GM12878 (cell line): ENCODE data around the gene TMED7. TPM values are rescaled to one million over a fixed set of nuclear protein-coding genes. Genes with fewer than 3 reads are reported as not detected.

ENCODE experiments used
- ATAC-seq: fragments of 200-7000 bp; cut with Tn5 transposase; 3 replicates; pipeline ENCODE4 v1.9.1; 2020; ENCODE audit warnings: mild to moderate bottlenecking, moderate library complexity
- BruUV-seq: library from RNA; stranded (reverse); fragments of 400-500 nt; replicated peaks from 2 replicates; lab custom pipeline; 2021; lab: Mats Ljungman, UMichigan
- CTCF ChIA-PET: fragments of 300-600 bp; sonication (Branson Sonifier 250); formaldehyde crosslinking; extraction: SDS; loops from one replicate; lab custom pipeline; 2021; ENCODE audit warnings: inconsistent platforms; lab: Yijun Ruan, JAX
- POLR2A ChIA-PET: fragments of 350-600 bp; formaldehyde crosslinking; extraction: SDS; loops from one replicate; lab custom pipeline; 2021; ENCODE audit warnings: inconsistent platforms; lab: Charles Lee
- RAD21 ChIA-PET: fragments of 300-600 bp; sonication (Branson Sonifier 250); formaldehyde crosslinking; loops from one replicate; lab custom pipeline; 2023; ENCODE audit warnings: antibody characterized with exemption; ENCODE audit not compliant: unreplicated experiment; lab: Charles Lee
- SMC1A ChIA-PET: fragments of 300-600 bp; sonication (Branson Sonifier 250); formaldehyde crosslinking; loops from one replicate; lab custom pipeline; 2023; ENCODE audit not compliant: unreplicated experiment, uncharacterized antibody; lab: Charles Lee
- DNase-seq: peaks from one replicate; pipeline ENCODE4 v3.0.0-alpha.2; 2011; ENCODE audit warnings: low read depth, low spot score
- FAIRE-seq: peaks from 3 replicates; lab custom pipeline; 2011; peaks lifted over from hg19 to GRCh38; lab: Jason Lieb, UNC
- H2AFZ ChIP-seq: 2 replicates; pipeline ENCODE4 v1.6.0; 2011; ENCODE audit warnings: low read depth, low read length, control low read depth; ENCODE audit not compliant: control insufficient read depth
- H3K27ac ChIP-seq: 2 replicates; pipeline ENCODE4 v1.5.1; 2011; ENCODE audit warnings: control low read depth; ENCODE audit not compliant: control insufficient read depth, insufficient read depth
- H3K27me3 ChIP-seq, 2 experiments: replicated peaks in 1 of 2; 2 replicates each; pipeline versions ENCODE4 v1.6.0 to v1.6.1; 2011; ENCODE audit warnings: low read length in 1 of 2; ENCODE audit not compliant: control insufficient read depth in 2 of 2, insufficient read depth in 2 of 2
- H3K36me3 ChIP-seq, 2 experiments: 2 replicates each; pipeline ENCODE4 v1.5.1; 2011; ENCODE audit warnings: low read length in 1 of 2; ENCODE audit not compliant: control insufficient read depth in 2 of 2, insufficient read depth in 2 of 2
- H3K4me1 ChIP-seq: 2 replicates; pipeline ENCODE4 v1.6.1; 2011; ENCODE audit warnings: mild to moderate bottlenecking, low read length, moderate library complexity, mixed read lengths; ENCODE audit not compliant: control insufficient read depth, insufficient read depth
- H3K4me2 ChIP-seq: 2 replicates; pipeline ENCODE4 v1.6.0; 2011; ENCODE audit warnings: control low read depth; ENCODE audit not compliant: control insufficient read depth, insufficient read depth
- H3K4me3 ChIP-seq: fragments of 200-600 bp; sonication (generic); 2 replicates; pipeline ENCODE4 v1.5.1; 2016
- H3K79me2 ChIP-seq: 2 replicates; pipeline ENCODE4 v1.6.0; 2011; ENCODE audit warnings: low read length; ENCODE audit not compliant: control insufficient read depth, insufficient read depth
- H3K9ac ChIP-seq: 2 replicates; pipeline ENCODE4 v1.8.0; 2011; ENCODE audit warnings: low read length, control low read depth, mixed read lengths; ENCODE audit not compliant: control insufficient read depth, insufficient read depth
- H3K9me3 ChIP-seq: replicated peaks from 3 replicates; pipeline ENCODE4 v1.5.1; 2011; ENCODE audit warnings: mild to moderate bottlenecking, low read length; ENCODE audit not compliant: control insufficient read depth, insufficient read depth
- H4K20me1 ChIP-seq: 2 replicates; pipeline ENCODE4 v1.6.0; 2011; ENCODE audit not compliant: control insufficient read depth, insufficient read depth
- BACH1 ChIP-seq: fragments of 450-650 bp; IDR thresholded peaks from 2 replicates; pipeline ENCODE4 v1.6.1; 2017; ENCODE audit warnings: mild to moderate bottlenecking, borderline replicate concordance
- BCL3 ChIP-seq: IDR thresholded peaks from 2 replicates; pipeline ENCODE4 v1.6.1; 2011; ENCODE audit warnings: borderline replicate concordance, low read depth, mild to moderate bottlenecking, moderate library complexity, low read length; ENCODE audit not compliant: insufficient read depth, poor library complexity, severe bottlenecking
- ELK1 ChIP-seq: IDR thresholded peaks from 2 replicates; pipeline ENCODE4 v1.6.1; 2012; ENCODE audit warnings: low read depth, low read length, improper control_type of control experiment
- MYC ChIP-seq: IDR thresholded peaks from 2 replicates; pipeline ENCODE4 v1.6.1; 2011; ENCODE audit warnings: mild to moderate bottlenecking, low read length, moderate library complexity, inconsistent platforms; ENCODE audit not compliant: insufficient read depth, insufficient replicate concordance, insufficient read length, severe bottlenecking
- PBX3 ChIP-seq: IDR thresholded peaks from 2 replicates; pipeline ENCODE4 v1.6.1; 2011; ENCODE audit warnings: mild to moderate bottlenecking, low read depth, low read length, moderate library complexity; ENCODE audit not compliant: insufficient replicate concordance
- PML ChIP-seq: IDR thresholded peaks from 2 replicates; pipeline ENCODE4 v1.6.1; 2012; ENCODE audit warnings: low read length, inconsistent platforms
- SIN3A ChIP-seq: IDR thresholded peaks from 2 replicates; pipeline ENCODE4 v1.6.1; 2012; ENCODE audit warnings: low read depth, low read length, improper control_type of control experiment
- SREBF1 ChIP-seq: IDR thresholded peaks from 2 replicates; pipeline ENCODE4 v1.6.1; 2012; ENCODE audit warnings: mild to moderate bottlenecking, low read length
- STAT1 ChIP-seq: fragments of 450-650 bp; conservative IDR thresholded peaks from 2 replicates; pipeline ENCODE4 v1.6.1; 2014; ENCODE audit warnings: antibody characterized with exemption, mild to moderate bottlenecking
- TCF3 ChIP-seq: IDR thresholded peaks from 2 replicates; pipeline ENCODE4 v1.6.1; 2012; ENCODE audit warnings: low read depth, mild to moderate bottlenecking, low read length, borderline replicate concordance; ENCODE audit not compliant: insufficient read depth
- ZNF274 ChIP-seq: IDR thresholded peaks from one replicate; pipeline ENCODE4 v1.8.0; 2011; ENCODE audit not compliant: insufficient read length, insufficient read depth
- ZSCAN29 ChIP-seq: fragments of 450-650 bp; IDR thresholded peaks from 2 replicates; pipeline ENCODE4 v1.6.1; 2017; ENCODE audit warnings: mild to moderate bottlenecking, moderate library complexity
- WGBS: methylation state at CpG from one replicate; pipeline ENCODE4 v1.1.6; 2016; ENCODE audit warnings: low lambda C conversion rate; ENCODE audit not compliant: insufficient replicate concordance, insufficient coverage; ENCODE audit errors: missing lambda C conversion rate; 5-methylcytosine and 5-hydroxymethylcytosine counted together
- in situ Hi-C: fragments of 300-500 bp; cut with MboI; formaldehyde crosslinking; loops from 9 replicates; pipeline ENCODE4 v1.14.3; 2018; ENCODE audit warnings: mixed read lengths
- intact Hi-C: fragments of 100-400 bp; cut with micrococcal nuclease; formaldehyde crosslinking; loops from one replicate; pipeline ENCODE4 v1.14.2; 2022; ENCODE audit not compliant: unreplicated experiment
- polyA plus RNA-seq, 11 experiments: library from polyadenylated mRNA; depleted of rRNA in 4 of 11; unstranded in 6 of 11; stranded (reverse) in 5 of 11; fragments of >200 nt; fragmentation: Nextera tagmentation in 4 of 11; fragmentation: Illumina TruSeq in 1 of 11; extraction: Ambion mirVana in 4 of 11; extraction: Trizol in 1 of 11; gene quantifications; 1 replicate in 1 of 11; 2 replicates in 10 of 11; pipeline versions ENCODE4 v1.2.1 to v1.2.3, GENCODE V29; 2011 to 2016; ENCODE audit warnings: inconsistent platforms in 2 of 11, missing spikeins in 2 of 11, low read depth in 1 of 11
- total RNA-seq, 4 experiments: library from RNA; depleted of rRNA in 3 of 4; stranded (reverse); fragments of >200 nt in 3 of 4; fragmentation: Illumina TruSeq in 1 of 4; extraction: Trizol in 1 of 4; gene quantifications; 2 replicates each; pipeline versions ENCODE4 v1.2.1 to v1.2.3, GENCODE V29; 2013 to 2021
- TF ChIP-seq, protein P1 (sequence below): fragments of 450-650 bp; IDR thresholded peaks from 2 replicates; pipeline ENCODE4 v1.6.1; 2016; ENCODE audit warnings: mild to moderate bottlenecking, moderate library complexity, borderline replicate concordance

TMED7 gene
- total and polyA plus RNA-seq, 10 of the 15 experiments (the other 5 are each of a cell fraction or from before 2014, with no cell fraction given): 8.0 to 37.3 (median 25.2) TPM

GRCh38 chr5:115637507-115637906, 11.7 kb upstream of the TMED7 start:
- 30% methylated on average over 4 of the region's 4 CpGs for WGBS
- Histone ChIP-seq H3K79me2 (no peaks in the 10 kb centered on the region), H3K27ac (no peak overlapping the region), H3K4me2 (peak overlapping the region; percentile 41), H3K4me1 (peaks cover 18% of the 10 kb centered on the region), H3K27me3 (peaks cover 2 to 13% of the 10 kb centered on the region in 2 experiments; a peak in 2 of 4 replicates), H3K9ac (no peak overlapping the region), H3K4me3 (no peak overlapping the region), H4K20me1 (no peaks in the 10 kb centered on the region; the same call in 1 of the 2 replicates), H3K9me3 (no peaks in the 10 kb centered on the region), H3K36me3 (no peaks in the 10 kb centered on the region)
- RAD21 ChIA-PET: interaction anchor here (0.7 to 1.1 kb wide), 6 partner anchors 10 to 431 kb away, joined by 3 to 4 read pairs (median 3); no protein-coding TSS in a partner anchor
- ATAC-seq (no peak), DNase-seq (no peak), FAIRE-seq (no peak)
- no TSS peak for BruUV-seq
- in situ Hi-C loops: no loop called here
- SMC1A ChIA-PET: interaction anchor here (0.7 to 1.2 kb wide), 4 partner anchors 17 to 434 kb away, joined by 3 to 5 read pairs (median 4); no protein-coding TSS in a partner anchor
- intact Hi-C loops: no loop called here
- CTCF ChIA-PET: interaction anchor here (0.8 to 0.9 kb wide), 2 partner anchors 131 to 401 kb away, joined by 3 read pairs; no protein-coding TSS in a partner anchor
- TF ChIP-seq SIN3A (no peak), STAT1 (no peak), ZNF274 (no peak), MYC (no peak), ELK1 (no peak), BACH1 (no peak), ZSCAN29 (no peak), PML (no peak), SREBF1 (no peak), BCL3 (no peak), TCF3 (no peak), PBX3 (no peak)
- TF ChIP-seq, protein P1, sequence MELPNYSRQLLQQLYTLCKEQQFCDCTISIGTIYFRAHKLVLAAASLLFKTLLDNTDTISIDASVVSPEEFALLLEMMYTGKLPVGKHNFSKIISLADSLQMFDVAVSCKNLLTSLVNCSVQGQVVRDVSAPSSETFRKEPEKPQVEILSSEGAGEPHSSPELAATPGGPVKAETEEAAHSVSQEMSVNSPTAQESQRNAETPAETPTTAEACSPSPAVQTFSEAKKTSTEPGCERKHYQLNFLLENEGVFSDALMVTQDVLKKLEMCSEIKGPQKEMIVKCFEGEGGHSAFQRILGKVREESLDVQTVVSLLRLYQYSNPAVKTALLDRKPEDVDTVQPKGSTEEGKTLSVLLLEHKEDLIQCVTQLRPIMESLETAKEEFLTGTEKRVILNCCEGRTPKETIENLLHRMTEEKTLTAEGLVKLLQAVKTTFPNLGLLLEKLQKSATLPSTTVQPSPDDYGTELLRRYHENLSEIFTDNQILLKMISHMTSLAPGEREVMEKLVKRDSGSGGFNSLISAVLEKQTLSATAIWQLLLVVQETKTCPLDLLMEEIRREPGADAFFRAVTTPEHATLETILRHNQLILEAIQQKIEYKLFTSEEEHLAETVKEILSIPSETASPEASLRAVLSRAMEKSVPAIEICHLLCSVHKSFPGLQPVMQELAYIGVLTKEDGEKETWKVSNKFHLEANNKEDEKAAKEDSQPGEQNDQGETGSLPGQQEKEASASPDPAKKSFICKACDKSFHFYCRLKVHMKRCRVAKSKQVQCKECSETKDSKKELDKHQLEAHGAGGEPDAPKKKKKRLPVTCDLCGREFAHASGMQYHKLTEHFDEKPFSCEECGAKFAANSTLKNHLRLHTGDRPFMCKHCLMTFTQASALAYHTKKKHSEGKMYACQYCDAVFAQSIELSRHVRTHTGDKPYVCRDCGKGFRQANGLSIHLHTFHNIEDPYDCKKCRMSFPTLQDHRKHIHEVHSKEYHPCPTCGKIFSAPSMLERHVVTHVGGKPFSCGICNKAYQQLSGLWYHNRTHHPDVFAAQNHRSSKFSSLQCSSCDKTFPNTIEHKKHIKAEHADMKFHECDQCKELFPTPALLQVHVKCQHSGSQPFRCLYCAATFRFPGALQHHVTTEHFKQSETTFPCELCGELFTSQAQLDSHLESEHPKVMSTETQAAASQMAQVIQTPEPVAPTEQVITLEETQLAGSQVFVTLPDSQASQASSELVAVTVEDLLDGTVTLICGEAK: no peak
- TF ChIP-seq, all 136 proteins: peak for 0
- H2AFZ ChIP-seq: no peak overlapping the region
- POLR2A ChIA-PET: no interaction called here
